Mesothelial cell of epicardium (in vitro differentiated cells): ENCODE results near the gene CDH2. TPM values are rescaled to one million over a fixed set of nuclear protein-coding genes. Genes with fewer than 3 reads are reported as not detected.

Experiments
- DNase-seq, 2 experiments: peaks; one replicate each; pipeline ENCODE4 v3.0.0; 2021; ENCODE audit warnings: low spot score in 2 of 2; ENCODE audit not compliant: unreplicated experiment in 2 of 2
- H3K27ac Mint-ChIP-seq: 2 replicates; pipeline ENCODE4 v1.8.0; 2021; ENCODE audit warnings: mixed read lengths
- H3K27me3 Mint-ChIP-seq: 2 replicates; pipeline ENCODE4 v1.8.0; 2021; ENCODE audit warnings: low read depth, mixed read lengths
- H3K36me3 Mint-ChIP-seq: 2 replicates; pipeline ENCODE4 v1.8.0; 2021; ENCODE audit warnings: mixed read lengths
- H3K4me1 Mint-ChIP-seq: 2 replicates; pipeline ENCODE4 v1.8.0; 2021; ENCODE audit warnings: mixed read lengths
- H3K4me3 Mint-ChIP-seq: 2 replicates; pipeline ENCODE4 v1.8.0; 2021; ENCODE audit warnings: mild to moderate bottlenecking, moderate library complexity, mixed read lengths
- H3K9me3 Mint-ChIP-seq: 2 replicates; pipeline ENCODE4 v1.8.0; 2021; ENCODE audit warnings: mixed read lengths
- CTCF ChIP-seq: fragments of 200-600 bp; sonication (generic); IDR thresholded peaks from one replicate; pipeline ENCODE4 v1.5.0; 2021; ENCODE audit warnings: antibody characterized with exemption; ENCODE audit not compliant: unreplicated experiment
- total RNA-seq: library from RNA; stranded (reverse); gene quantifications from 3 replicates; pipeline ENCODE4 v1.2.1, GENCODE V29; 2021

The CDH2 gene
- total RNA-seq, 1 donor from 2014 or later: 46.6 TPM

GRCh38 chr18:27995770-27996502 lies 181.0 kb downstream of the CDH2 start:
- Mint-ChIP-seq H3K9me3 (no peaks in the 10 kb centered on the region), H3K36me3 (peaks cover 9% of the 10 kb centered on the region), H3K27ac (no peak overlapping the region), H3K4me3 (no peak overlapping the region), H3K27me3 (no peaks in the 10 kb centered on the region), H3K4me1 (peaks cover 35% of the 10 kb centered on the region)
- TF ChIP-seq CTCF: no peak
- DNase-seq: no peak

GRCh38 chr18:27994571-27994970 lies 182.4 kb downstream of the CDH2 start:
- TF ChIP-seq CTCF: no peak
- Mint-ChIP-seq H3K27ac (no peak overlapping the region), H3K4me3 (no peak overlapping the region), H3K4me1 (peaks cover 38% of the 10 kb centered on the region), H3K36me3 (peaks cover 9% of the 10 kb centered on the region), H3K27me3 (no peaks in the 10 kb centered on the region), H3K9me3 (no peaks in the 10 kb centered on the region)
- no peak for DNase-seq

- Mint-ChIP-seq H3K36me3 (no peaks in the 10 kb centered on the region), H3K27me3 (no peaks in the 10 kb centered on the region), H3K4me3 (no peak overlapping the region), H3K27ac (no peak overlapping the region), H3K9me3 (no peaks in the 10 kb centered on the region), H3K4me1 (peaks cover 38% of the 10 kb centered on the region)
- no peak for TF ChIP-seq CTCF
- no peak for DNase-seq
Observed at GRCh38 chr18:27991391-27991790, 185.5 kb downstream of the CDH2 start.

GRCh38 chr18:27985832-27986231 lies 191.1 kb downstream of the CDH2 start:
- TF ChIP-seq CTCF: no peak
- no peaks in the 10 kb centered on the region for H3K9me3 Mint-ChIP-seq
- no peak for DNase-seq
- H3K4me1 Mint-ChIP-seq: peaks cover 2% of the 10 kb centered on the region
- no peak overlapping the region for H3K4me3 Mint-ChIP-seq
- no peaks in the 10 kb centered on the region for H3K27me3 Mint-ChIP-seq
- peaks cover 3% of the 10 kb centered on the region for H3K36me3 Mint-ChIP-seq
- H3K27ac Mint-ChIP-seq: no peak overlapping the region

- Mint-ChIP-seq H3K36me3 (peaks cover 4% of the 10 kb centered on the region), H3K27ac (no peak overlapping the region), H3K4me3 (no peak overlapping the region), H3K9me3 (no peaks in the 10 kb centered on the region), H3K4me1 (no peaks in the 10 kb centered on the region), H3K27me3 (no peaks in the 10 kb centered on the region)
- no peak for DNase-seq
- no peak for TF ChIP-seq CTCF
Observed at GRCh38 chr18:27983780-27984179, 193.2 kb downstream of the CDH2 start.
